ENCODE measurements around the gene RHEB.

RHEB gene

GRCh38 chr7:151452680-151453325, 66.9 kb downstream of the RHEB start (continued):
- TF ChIP-seq TSHZ2 (CRISPR knock-in tag; IDR thresholded peaks at IDR 0.05): no peak
- TF ChIP-seq, protein P1, sequence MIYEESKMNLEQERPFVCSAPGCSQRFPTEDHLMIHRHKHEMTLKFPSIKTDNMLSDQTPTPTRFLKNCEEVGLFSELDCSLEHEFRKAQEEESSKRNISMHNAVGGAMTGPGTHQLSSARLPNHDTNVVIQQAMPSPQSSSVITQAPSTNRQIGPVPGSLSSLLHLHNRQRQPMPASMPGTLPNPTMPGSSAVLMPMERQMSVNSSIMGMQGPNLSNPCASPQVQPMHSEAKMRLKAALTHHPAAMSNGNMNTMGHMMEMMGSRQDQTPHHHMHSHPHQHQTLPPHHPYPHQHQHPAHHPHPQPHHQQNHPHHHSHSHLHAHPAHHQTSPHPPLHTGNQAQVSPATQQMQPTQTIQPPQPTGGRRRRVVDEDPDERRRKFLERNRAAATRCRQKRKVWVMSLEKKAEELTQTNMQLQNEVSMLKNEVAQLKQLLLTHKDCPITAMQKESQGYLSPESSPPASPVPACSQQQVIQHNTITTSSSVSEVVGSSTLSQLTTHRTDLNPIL (CRISPR knock-in tag; IDR thresholded peaks at IDR 0.05; ENCODE audit: low read depth): no peak
- no peak for TF ChIP-seq ZFP30 (CRISPR knock-in tag; IDR thresholded peaks at IDR 0.05)

DNA sequence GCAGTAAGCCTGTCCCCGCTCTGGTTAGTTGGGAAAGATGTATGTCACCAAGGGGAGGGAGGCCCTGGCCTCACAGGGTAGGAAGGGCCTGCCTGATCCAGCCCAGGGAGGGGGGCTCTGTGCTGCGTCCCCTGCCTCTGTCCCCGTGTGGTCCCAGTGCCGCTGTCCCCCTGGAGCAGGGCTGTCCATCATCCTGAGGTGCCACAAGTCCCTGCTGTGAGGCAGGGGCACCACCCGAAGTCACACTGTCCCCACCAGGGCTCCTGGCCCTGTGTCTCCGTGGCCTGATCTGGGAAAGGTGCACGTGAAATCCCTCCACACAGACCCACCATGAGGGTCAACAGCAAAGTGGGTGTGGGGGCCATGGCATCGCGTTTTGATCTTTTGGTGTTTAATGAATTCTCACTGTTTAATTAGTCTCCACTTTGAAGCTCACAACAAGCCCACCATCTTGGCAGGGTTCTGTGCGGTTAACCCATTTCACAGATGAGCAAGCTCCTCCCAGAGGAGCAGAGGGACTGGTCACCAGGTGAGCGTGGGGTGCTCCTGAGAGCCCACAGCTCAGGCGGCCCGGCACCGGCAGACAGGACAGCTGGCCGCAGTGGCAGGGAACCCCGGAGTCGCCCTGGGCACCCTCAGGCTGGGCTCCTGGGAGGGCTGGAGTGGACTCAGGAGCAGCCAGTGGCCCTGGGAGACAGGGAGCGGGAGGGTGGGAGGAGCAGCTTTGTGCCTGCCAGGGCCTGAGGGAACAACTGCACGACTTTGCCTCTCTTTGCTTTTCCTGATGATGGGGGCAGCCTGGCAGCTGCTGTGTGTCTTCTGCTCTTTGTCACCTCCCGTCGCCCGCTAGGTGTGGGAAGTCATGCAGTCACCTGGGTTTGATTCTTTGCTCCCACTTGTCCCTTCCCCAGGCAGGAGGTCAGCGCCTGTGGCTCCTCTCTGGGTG, 67.8 kb downstream of the RHEB start:
- no peak for ATAC-seq
- no peak for TF ChIP-seq ZNF565 (CRISPR knock-in tag; conservative IDR thresholded peaks at IDR 0.05; ENCODE audit: low read depth)
- no peak for TF ChIP-seq OSR1 (CRISPR knock-in tag; IDR thresholded peaks at IDR 0.05)
- no peak for TF ChIP-seq ZNF70 (CRISPR knock-in tag; IDR thresholded peaks at IDR 0.05)
- TF ChIP-seq TCF4 (CRISPR knock-in tag; IDR thresholded peaks at IDR 0.05; ENCODE audit: borderline replicate concordance): no peak
- TF ChIP-seq RARB (CRISPR knock-in tag; IDR thresholded peaks at IDR 0.05): no peak
- no peak for TF ChIP-seq GLIS3 (CRISPR knock-in tag; IDR thresholded peaks at IDR 0.05)
- TF ChIP-seq CSDC2 (CRISPR knock-in tag; IDR thresholded peaks at IDR 0.05): no peak
- TF ChIP-seq ZFP3 (CRISPR knock-in tag; IDR thresholded peaks at IDR 0.05): no peak
- TF ChIP-seq ZC3H10 (CRISPR knock-in tag; IDR thresholded peaks at IDR 0.05): no peak
- no peak for TF ChIP-seq BACH2 (CRISPR knock-in tag; IDR thresholded peaks at IDR 0.05; ENCODE audit: borderline replicate concordance)
- no peak for TF ChIP-seq ARNTL (CRISPR knock-in tag; IDR thresholded peaks at IDR 0.05; ENCODE audit: borderline replicate concordance, low read depth)
- no peak for TF ChIP-seq ZFP30 (CRISPR knock-in tag; IDR thresholded peaks at IDR 0.05)
- TF ChIP-seq PPARA (CRISPR knock-in tag; IDR thresholded peaks at IDR 0.05; ENCODE audit: borderline replicate concordance): no peak
- TF ChIP-seq ZNF8 (CRISPR knock-in tag; IDR thresholded peaks at IDR 0.05): no peak
- TF ChIP-seq, protein P2, sequence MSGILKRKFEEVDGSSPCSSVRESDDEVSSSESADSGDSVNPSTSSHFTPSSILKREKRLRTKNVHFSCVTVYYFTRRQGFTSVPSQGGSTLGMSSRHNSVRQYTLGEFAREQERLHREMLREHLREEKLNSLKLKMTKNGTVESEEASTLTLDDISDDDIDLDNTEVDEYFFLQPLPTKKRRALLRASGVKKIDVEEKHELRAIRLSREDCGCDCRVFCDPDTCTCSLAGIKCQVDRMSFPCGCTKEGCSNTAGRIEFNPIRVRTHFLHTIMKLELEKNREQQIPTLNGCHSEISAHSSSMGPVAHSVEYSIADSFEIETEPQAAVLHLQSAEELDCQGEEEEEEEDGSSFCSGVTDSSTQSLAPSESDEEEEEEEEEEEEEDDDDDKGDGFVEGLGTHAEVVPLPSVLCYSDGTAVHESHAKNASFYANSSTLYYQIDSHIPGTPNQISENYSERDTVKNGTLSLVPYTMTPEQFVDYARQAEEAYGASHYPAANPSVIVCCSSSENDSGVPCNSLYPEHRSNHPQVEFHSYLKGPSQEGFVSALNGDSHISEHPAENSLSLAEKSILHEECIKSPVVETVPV (CRISPR knock-in tag; IDR thresholded peaks at IDR 0.05): no peak
- TF ChIP-seq, protein P3, sequence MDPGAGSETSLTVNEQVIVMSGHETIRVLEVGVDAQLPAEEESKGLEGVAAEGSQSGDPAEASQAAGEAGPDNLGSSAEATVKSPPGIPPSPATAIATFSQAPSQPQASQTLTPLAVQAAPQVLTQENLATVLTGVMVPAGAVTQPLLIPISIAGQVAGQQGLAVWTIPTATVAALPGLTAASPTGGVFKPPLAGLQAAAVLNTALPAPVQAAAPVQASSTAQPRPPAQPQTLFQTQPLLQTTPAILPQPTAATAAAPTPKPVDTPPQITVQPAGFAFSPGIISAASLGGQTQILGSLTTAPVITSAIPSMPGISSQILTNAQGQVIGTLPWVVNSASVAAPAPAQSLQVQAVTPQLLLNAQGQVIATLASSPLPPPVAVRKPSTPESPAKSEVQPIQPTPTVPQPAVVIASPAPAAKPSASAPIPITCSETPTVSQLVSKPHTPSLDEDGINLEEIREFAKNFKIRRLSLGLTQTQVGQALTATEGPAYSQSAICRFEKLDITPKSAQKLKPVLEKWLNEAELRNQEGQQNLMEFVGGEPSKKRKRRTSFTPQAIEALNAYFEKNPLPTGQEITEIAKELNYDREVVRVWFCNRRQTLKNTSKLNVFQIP (CRISPR knock-in tag; IDR thresholded peaks at IDR 0.05; ENCODE audit: borderline replicate concordance, low read depth): no peak
- no peak for TF ChIP-seq ESRRG (CRISPR knock-in tag; IDR thresholded peaks at IDR 0.05)
- TF ChIP-seq TOX (CRISPR knock-in tag; IDR thresholded peaks at IDR 0.05; ENCODE audit: borderline replicate concordance): no peak
- TF ChIP-seq, protein P4, sequence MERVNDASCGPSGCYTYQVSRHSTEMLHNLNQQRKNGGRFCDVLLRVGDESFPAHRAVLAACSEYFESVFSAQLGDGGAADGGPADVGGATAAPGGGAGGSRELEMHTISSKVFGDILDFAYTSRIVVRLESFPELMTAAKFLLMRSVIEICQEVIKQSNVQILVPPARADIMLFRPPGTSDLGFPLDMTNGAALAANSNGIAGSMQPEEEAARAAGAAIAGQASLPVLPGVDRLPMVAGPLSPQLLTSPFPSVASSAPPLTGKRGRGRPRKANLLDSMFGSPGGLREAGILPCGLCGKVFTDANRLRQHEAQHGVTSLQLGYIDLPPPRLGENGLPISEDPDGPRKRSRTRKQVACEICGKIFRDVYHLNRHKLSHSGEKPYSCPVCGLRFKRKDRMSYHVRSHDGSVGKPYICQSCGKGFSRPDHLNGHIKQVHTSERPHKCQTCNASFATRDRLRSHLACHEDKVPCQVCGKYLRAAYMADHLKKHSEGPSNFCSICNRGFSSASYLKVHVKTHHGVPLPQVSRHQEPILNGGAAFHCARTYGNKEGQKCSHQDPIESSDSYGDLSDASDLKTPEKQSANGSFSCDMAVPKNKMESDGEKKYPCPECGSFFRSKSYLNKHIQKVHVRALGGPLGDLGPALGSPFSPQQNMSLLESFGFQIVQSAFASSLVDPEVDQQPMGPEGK (CRISPR knock-in tag; IDR thresholded peaks at IDR 0.05; ENCODE audit: borderline replicate concordance): no peak
